GM20000 (cell line): ENCODE results near the gene HPCAL4.

Experiments used
- DNase-seq: peaks from one replicate; pipeline ENCODE4 v3.0.0; 2012; ENCODE audit warnings: low spot score
- TF ChIP-seq, protein P1 (sequence below): IDR thresholded peaks from 2 replicates; pipeline ENCODE4 v1.5.1; 2012; ENCODE audit warnings: mild to moderate bottlenecking, control low read depth; ENCODE audit errors: extremely low read depth, missing control alignments

HPCAL4 gene

DNA sequence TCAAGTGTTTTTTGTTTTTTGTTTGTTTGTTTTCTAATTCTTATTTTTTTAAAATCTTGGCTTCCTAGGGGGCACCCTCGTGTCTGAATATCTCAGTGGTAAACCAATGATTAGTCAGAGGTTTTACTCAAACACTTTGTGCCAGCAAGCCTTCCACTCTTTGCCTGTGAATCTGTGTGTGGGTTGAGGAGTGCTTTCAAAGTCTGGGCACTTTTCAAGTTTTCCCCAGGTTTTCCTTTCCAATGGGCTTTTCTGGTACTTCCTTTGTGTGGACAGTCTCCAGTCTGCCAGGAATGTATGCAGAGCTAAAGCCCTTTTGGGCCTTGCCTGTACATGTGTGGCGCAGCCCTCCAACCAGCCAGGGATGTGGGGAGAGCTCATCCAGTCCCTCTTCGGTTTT is 37.8 kb upstream of the HPCAL4 start:
- DNase-seq, result no peak
- TF ChIP-seq, protein P1, sequence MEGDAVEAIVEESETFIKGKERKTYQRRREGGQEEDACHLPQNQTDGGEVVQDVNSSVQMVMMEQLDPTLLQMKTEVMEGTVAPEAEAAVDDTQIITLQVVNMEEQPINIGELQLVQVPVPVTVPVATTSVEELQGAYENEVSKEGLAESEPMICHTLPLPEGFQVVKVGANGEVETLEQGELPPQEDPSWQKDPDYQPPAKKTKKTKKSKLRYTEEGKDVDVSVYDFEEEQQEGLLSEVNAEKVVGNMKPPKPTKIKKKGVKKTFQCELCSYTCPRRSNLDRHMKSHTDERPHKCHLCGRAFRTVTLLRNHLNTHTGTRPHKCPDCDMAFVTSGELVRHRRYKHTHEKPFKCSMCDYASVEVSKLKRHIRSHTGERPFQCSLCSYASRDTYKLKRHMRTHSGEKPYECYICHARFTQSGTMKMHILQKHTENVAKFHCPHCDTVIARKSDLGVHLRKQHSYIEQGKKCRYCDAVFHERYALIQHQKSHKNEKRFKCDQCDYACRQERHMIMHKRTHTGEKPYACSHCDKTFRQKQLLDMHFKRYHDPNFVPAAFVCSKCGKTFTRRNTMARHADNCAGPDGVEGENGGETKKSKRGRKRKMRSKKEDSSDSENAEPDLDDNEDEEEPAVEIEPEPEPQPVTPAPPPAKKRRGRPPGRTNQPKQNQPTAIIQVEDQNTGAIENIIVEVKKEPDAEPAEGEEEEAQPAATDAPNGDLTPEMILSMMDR, result no peak

DNA sequence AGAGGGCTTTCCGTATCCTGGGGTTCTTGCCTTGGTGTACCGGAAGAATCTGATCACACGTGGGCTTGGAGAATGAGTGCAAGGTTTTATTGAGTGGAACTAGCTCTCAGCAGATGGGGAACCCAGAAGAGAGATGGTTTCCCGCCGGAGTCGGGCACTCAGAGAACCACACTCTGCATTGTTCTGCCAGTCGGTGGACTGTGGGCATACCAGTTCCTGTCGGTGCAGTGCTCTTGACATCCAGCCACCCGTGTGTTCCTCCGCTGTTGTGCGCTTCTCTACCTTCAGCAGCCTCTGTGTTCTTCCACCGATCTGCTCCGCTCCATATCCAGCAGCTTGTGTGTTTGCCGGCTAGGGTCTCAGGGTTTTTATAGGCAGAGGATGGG is 36.7 kb upstream of the HPCAL4 start:
- TF ChIP-seq, protein P1, result no peak
- no peak for DNase-seq

DNA sequence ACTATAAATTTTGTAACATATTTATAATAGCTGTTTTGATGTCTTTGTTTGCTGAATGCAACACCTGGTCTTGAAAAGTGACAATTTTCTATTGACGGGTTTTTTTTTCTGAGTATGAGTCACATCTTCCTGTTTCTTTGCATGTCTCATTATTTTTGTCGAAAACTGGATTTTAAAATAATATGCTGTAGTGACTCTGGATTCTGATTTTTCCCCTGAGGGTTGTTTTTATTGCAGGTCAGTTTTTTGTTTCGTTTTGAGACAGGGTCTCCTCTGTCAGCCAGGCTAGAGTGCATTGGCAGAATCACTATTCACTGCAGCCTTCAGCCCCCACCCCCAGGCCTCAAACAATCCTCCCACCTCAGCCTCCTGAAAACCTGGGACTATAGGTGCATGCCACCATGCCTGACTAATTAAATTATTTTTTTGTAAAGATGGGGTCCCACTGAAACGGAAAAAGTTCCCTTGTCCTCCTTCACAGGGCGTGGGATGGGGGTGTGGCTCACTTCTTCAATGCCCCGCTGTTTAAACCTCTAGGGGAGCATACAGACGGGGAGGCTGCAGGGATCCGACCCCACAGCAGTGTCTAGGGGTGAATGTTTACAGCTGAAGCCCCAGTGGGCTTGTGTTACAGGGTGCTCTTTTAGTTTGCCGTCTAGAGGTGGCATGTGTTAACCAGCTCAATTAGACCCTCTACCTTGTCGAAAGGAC is 36.1 kb upstream of the HPCAL4 start:
- DNase-seq, result peak; percentile 25
- TF ChIP-seq, protein P1, result no peak

DNA sequence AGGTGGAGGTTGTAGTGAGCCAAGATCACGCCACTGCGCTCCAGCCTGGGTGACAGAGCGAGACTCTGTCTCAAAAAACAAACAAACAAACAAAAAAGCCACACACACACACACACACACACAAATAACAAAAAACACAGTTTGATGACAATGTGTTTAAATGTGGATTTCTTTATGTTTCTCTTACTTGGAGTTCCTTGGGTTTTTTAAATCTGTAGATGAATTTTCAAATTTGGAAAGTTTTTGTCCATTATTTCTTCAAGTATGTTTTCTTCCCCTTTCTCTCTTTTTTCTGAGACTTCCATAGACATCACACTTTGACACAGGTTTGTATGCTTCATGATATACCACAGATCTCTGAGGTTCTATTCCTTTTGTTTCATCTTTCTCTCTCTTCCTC is 35.4 kb upstream of the HPCAL4 start:
- no peak for DNase-seq
- TF ChIP-seq, protein P1, result no peak

DNA sequence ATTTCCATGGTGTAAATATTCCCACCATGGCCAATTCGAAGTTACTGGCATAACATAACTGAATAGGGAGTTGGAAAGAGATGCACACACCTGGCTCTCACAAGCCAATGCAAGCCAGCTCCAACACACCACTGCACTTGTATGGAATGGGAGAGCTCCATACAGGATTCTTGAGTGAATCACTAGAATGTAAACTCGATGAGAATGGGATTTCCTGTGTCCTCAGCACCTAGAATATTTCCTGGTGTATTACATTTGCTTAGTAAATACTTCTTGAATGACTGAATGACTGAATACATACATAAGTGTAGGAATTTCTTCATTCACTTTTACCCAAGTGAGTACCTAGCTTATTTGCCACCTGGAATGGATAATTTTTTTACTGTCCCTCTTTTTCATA is 31.3 kb upstream of the HPCAL4 start:
- TF ChIP-seq, protein P1, result no peak
- no peak for DNase-seq

DNA sequence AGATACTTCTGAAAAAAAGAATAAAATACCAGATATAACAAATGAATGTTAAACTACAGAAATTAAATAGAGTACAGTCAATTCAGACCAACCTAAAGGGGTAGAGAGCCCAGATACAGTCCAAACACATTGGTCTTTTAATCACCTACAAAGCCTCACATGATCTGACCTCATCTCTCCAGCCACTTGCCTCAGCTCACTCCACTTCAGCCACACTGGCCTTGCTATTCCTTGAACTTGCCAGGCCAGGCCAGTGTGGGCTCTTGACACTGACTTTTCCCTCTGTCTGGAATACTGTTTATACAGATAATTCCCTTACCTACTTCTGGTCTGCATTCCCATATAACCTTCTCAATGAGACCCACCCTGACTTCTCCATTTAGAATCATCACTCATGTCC is 30.4 kb upstream of the HPCAL4 start:
- no peak for DNase-seq
- TF ChIP-seq, protein P1, result no peak

DNA sequence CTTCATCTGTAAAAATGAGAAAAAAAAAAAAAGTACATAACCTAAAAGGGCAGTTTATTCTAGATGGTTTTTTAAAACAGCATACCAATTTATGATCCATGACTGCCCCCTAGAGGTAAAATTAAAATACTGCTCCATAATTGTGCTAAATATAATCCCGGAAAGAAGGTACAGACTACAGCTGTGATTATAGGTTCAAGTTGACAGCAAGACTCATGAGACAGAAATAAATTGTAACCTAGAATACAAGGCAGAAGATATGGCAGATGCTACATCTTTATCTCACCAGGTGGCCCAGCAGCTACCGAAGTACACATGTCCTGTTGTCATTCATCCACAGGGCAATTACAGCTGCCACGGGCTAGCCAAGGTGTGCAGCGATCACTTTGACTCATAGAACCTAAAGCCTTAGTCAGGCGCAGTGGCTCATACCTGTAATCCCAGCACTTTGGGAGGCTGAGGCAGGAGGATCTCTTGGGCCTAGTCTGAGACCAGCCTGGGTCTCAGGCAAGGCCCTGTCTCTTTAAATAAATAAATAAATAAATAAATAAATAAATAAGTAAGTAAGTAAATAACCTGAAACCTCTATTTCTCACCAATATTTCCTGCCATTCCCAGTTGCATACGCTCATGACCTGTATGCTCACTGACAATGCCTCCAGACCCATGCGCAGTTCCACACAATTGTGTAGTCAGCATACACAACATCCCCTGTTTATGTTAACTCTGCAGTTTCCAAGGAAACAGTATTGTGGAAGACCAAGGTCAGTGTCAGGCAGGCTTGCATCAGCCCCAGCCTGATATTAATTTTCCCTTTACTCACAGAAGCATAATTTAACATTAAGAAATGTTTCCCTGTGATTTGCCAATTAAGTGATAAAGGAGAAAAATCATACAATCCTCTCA is 29.1 kb upstream of the HPCAL4 start:
- peak; percentile 47 for DNase-seq
- TF ChIP-seq, protein P1, result peak; percentile 33
